HEK293 (cell line): ENCODE data around the gene CD274.

Source experiments
- ZBTB21 ChIP-seq: fragments of 450-650 bp; formaldehyde crosslinking; IDR thresholded peaks from 2 replicates; pipeline ENCODE4 v1.5.1; 2017; ENCODE audit warnings: missing biosample characterization, missing genetic modification characterization
- ZBTB7A ChIP-seq: fragments of 450-650 bp; formaldehyde crosslinking; IDR thresholded peaks from 2 replicates; pipeline ENCODE4 v1.5.1; 2016; ENCODE audit warnings: low read depth, missing biosample characterization, missing genetic modification characterization
- ZNF433 ChIP-seq: fragments of 450-650 bp; formaldehyde crosslinking; IDR thresholded peaks from 2 replicates; pipeline ENCODE4 v1.5.1; 2016; ENCODE audit warnings: missing biosample characterization, missing genetic modification characterization, low read depth
- TF ChIP-seq, protein P1 (sequence below): fragments of 450-650 bp; formaldehyde crosslinking; IDR thresholded peaks from 2 replicates; pipeline ENCODE4 v1.5.1; 2016; ENCODE audit warnings: missing biosample characterization, missing genetic modification characterization
- TF ChIP-seq, protein P2 (sequence below): fragments of 450-650 bp; formaldehyde crosslinking; IDR thresholded peaks from 2 replicates; pipeline ENCODE4 v1.5.1; 2016; ENCODE audit warnings: missing biosample characterization, missing genetic modification characterization, borderline replicate concordance

DNA sequence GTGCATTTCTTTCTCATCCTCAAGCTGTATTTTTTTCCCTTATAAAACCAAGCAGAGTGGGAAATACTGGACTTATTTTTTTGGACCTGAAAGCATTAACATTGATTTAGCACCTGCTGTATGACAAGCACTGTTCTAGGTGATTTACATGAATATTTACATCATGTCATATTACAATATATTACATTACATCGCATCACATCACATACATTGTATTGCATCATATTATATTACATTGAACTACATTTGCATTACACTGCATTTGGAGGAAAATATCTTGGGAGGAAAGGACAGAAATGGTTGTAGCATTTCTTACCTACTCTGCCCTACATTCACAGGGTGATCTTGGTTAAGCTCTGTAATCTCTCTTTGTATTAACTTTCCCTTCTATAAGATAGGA, 48.8 kb downstream of the CD274 start:
- TF ChIP-seq ZBTB21 (tag by site-specific recombination) (no peak), ZNF433 (no peak), ZBTB7A (no peak)
- TF ChIP-seq, protein P1, sequence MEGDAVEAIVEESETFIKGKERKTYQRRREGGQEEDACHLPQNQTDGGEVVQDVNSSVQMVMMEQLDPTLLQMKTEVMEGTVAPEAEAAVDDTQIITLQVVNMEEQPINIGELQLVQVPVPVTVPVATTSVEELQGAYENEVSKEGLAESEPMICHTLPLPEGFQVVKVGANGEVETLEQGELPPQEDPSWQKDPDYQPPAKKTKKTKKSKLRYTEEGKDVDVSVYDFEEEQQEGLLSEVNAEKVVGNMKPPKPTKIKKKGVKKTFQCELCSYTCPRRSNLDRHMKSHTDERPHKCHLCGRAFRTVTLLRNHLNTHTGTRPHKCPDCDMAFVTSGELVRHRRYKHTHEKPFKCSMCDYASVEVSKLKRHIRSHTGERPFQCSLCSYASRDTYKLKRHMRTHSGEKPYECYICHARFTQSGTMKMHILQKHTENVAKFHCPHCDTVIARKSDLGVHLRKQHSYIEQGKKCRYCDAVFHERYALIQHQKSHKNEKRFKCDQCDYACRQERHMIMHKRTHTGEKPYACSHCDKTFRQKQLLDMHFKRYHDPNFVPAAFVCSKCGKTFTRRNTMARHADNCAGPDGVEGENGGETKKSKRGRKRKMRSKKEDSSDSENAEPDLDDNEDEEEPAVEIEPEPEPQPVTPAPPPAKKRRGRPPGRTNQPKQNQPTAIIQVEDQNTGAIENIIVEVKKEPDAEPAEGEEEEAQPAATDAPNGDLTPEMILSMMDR (tag by site-specific recombination), result no peak
- TF ChIP-seq, protein P2, sequence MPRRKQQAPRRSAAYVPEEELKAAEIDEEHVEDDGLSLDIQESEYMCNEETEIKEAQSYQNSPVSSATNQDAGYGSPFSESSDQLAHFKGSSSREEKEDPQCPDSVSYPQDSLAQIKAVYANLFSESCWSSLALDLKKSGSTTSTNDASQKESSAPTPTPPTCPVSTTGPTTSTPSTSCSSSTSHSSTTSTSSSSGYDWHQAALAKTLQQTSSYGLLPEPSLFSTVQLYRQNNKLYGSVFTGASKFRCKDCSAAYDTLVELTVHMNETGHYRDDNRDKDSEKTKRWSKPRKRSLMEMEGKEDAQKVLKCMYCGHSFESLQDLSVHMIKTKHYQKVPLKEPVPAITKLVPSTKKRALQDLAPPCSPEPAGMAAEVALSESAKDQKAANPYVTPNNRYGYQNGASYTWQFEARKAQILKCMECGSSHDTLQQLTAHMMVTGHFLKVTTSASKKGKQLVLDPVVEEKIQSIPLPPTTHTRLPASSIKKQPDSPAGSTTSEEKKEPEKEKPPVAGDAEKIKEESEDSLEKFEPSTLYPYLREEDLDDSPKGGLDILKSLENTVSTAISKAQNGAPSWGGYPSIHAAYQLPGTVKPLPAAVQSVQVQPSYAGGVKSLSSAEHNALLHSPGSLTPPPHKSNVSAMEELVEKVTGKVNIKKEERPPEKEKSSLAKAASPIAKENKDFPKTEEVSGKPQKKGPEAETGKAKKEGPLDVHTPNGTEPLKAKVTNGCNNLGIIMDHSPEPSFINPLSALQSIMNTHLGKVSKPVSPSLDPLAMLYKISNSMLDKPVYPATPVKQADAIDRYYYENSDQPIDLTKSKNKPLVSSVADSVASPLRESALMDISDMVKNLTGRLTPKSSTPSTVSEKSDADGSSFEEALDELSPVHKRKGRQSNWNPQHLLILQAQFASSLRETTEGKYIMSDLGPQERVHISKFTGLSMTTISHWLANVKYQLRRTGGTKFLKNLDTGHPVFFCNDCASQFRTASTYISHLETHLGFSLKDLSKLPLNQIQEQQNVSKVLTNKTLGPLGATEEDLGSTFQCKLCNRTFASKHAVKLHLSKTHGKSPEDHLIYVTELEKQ, result no peak
